ENCODE data around the gene KRT72.

DNA sequence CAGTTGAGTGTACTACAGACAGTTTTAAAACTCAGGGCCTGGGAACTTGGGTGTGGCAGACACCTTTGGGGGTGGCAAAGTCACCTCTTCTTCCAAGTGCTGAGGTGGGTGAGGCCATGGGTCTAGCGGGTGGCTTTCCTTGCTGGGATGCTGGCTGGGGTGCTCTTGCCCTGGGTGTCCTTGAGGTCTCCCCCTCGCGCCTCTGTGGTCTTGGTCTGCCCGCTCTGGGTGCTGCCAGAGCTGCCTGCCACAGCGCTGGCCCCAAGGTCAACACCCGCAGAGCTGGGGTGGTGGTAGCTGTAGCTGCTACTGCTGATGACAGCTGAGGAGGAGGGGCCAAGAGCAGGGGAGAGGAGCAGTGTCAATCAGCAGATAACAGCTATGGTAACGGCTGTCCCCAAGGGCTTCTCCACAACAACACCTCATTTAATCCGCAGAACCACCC, 34.4 kb downstream of the KRT72 start:
- TF ChIP-seq, protein P1, sequence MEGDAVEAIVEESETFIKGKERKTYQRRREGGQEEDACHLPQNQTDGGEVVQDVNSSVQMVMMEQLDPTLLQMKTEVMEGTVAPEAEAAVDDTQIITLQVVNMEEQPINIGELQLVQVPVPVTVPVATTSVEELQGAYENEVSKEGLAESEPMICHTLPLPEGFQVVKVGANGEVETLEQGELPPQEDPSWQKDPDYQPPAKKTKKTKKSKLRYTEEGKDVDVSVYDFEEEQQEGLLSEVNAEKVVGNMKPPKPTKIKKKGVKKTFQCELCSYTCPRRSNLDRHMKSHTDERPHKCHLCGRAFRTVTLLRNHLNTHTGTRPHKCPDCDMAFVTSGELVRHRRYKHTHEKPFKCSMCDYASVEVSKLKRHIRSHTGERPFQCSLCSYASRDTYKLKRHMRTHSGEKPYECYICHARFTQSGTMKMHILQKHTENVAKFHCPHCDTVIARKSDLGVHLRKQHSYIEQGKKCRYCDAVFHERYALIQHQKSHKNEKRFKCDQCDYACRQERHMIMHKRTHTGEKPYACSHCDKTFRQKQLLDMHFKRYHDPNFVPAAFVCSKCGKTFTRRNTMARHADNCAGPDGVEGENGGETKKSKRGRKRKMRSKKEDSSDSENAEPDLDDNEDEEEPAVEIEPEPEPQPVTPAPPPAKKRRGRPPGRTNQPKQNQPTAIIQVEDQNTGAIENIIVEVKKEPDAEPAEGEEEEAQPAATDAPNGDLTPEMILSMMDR (IDR thresholded peaks at IDR 0.05; ENCODE audit: poor library complexity): no peak
- no peak for TF ChIP-seq EZH2 (IDR thresholded peaks at IDR 0.05; ENCODE audit: borderline replicate concordance)
- no peak for TF ChIP-seq EZH2phosphoT487 (IDR thresholded peaks at IDR 0.05; ENCODE audit: low read depth, severe bottlenecking, unreplicated experiment)

Data from hepatocyte (in vitro differentiated cells).